WERI-Rb-1 (cell line): ENCODE results near the gene EEFSEC.
A peak's percentile ranks its signal among the peaks of the same experiment; 100 is the strongest.

Source experiments
- DNase-seq: peaks from one replicate; pipeline ENCODE4 v3.0.0-alpha.2; 2020
- H3K27ac ChIP-seq: fragments of 250-450 bp; sonication (Bioruptor Pico); 2 replicates; pipeline ENCODE4 v1.5.1; 2020; ENCODE audit warnings: mild to moderate bottlenecking, moderate library complexity
- H3K27me3 ChIP-seq: fragments of 250-450 bp; sonication (Bioruptor Pico); 2 replicates; pipeline ENCODE4 v1.5.1; 2021; ENCODE audit warnings: mild to moderate bottlenecking, low read depth, moderate library complexity; ENCODE audit not compliant: insufficient read depth, severe bottlenecking
- H3K36me3 ChIP-seq: fragments of 250-450 bp; sonication (Bioruptor Pico); 2 replicates; pipeline ENCODE4 v1.5.1; 2020; ENCODE audit warnings: mild to moderate bottlenecking, moderate library complexity
- H3K4me3 ChIP-seq: 2 replicates; pipeline ENCODE4 v1.5.1; 2011; ENCODE audit warnings: low read depth, mild to moderate bottlenecking, control low read depth, low read length
- H3K9me3 ChIP-seq: fragments of 250-450 bp; sonication (Bioruptor Pico); 2 replicates; pipeline ENCODE4 v1.5.1; 2021; ENCODE audit warnings: mild to moderate bottlenecking, moderate library complexity; ENCODE audit not compliant: severe bottlenecking
- CTCF ChIP-seq: IDR thresholded peaks from 2 replicates; pipeline ENCODE4 v1.5.1; 2011; ENCODE audit warnings: low read depth, mild to moderate bottlenecking, control low read depth, inconsistent platforms, low read length

EEFSEC gene

GRCh38 chr3:128274837-128275236 lies 121.6 kb downstream of the EEFSEC start:
- Histone ChIP-seq H3K36me3 (no peaks in the 10 kb centered on the region), H3K27ac (no peak overlapping the region), H3K27me3 (no peaks in the 10 kb centered on the region), H3K4me3 (no peak overlapping the region), H3K9me3 (no peaks in the 10 kb centered on the region)
- no peak for TF ChIP-seq CTCF
- DNase-seq = no peak

GRCh38 chr3:128275316-128276145 lies 122.2 kb downstream of the EEFSEC start:
- DNase-seq = no peak
- Histone ChIP-seq H3K27me3 (no peaks in the 10 kb centered on the region), H3K9me3 (no peaks in the 10 kb centered on the region), H3K36me3 (no peaks in the 10 kb centered on the region), H3K27ac (no peak overlapping the region), H3K4me3 (no peak overlapping the region)
- no peak for TF ChIP-seq CTCF

- Histone ChIP-seq H3K9me3 (no peaks in the 10 kb centered on the region), H3K4me3 (no peak overlapping the region), H3K27ac (no peak overlapping the region), H3K36me3 (no peaks in the 10 kb centered on the region), H3K27me3 (no peaks in the 10 kb centered on the region)
- no peak for TF ChIP-seq CTCF
- no peak for DNase-seq
Observed at GRCh38 chr3:128276146-128276435, 122.8 kb downstream of the EEFSEC start.

GRCh38 chr3:128276577-128277183 lies 123.4 kb downstream of the EEFSEC start:
- no peaks in the 10 kb centered on the region for H3K36me3 ChIP-seq
- no peak for DNase-seq
- no peaks in the 10 kb centered on the region for H3K27me3 ChIP-seq
- no peaks in the 10 kb centered on the region for H3K9me3 ChIP-seq
- H3K4me3 ChIP-seq = no peak overlapping the region
- TF ChIP-seq CTCF = no peak
- H3K27ac ChIP-seq = no peak overlapping the region

GRCh38 chr3:128277378-128278069 lies 124.2 kb downstream of the EEFSEC start:
- Histone ChIP-seq H3K27ac (no peak overlapping the region), H3K4me3 (no peak overlapping the region), H3K9me3 (no peaks in the 10 kb centered on the region), H3K36me3 (no peaks in the 10 kb centered on the region), H3K27me3 (no peaks in the 10 kb centered on the region)
- TF ChIP-seq CTCF = no peak
- peak; percentile 46 for DNase-seq
